Measurements from ENCODE around the gene PELI1.
"Not testable (repeated sequence)": the region's sequence is repeated elsewhere in the genome, so short reads cannot be mapped to it uniquely, and the experiment has no call there.

Gene PELI1

GRCh38 chr2:64124571-64124970 lies 19.6 kb downstream of the PELI1 start:
- no peak for DNase-seq (ENCODE audit: insufficient read length, low spot score)
- FAIRE-seq = no peak

- no peak for DNase-seq (ENCODE audit: insufficient read length, low spot score)
- no peak for FAIRE-seq
These were observed 20.1 kb downstream of the PELI1 start for GRCh38 chr2:64124168-64124567.

GRCh38 chr2:64123740-64124139 lies 20.5 kb downstream of the PELI1 start:
- DNase-seq (ENCODE audit: insufficient read length, low spot score) (no peak), FAIRE-seq (no peak)

DNA sequence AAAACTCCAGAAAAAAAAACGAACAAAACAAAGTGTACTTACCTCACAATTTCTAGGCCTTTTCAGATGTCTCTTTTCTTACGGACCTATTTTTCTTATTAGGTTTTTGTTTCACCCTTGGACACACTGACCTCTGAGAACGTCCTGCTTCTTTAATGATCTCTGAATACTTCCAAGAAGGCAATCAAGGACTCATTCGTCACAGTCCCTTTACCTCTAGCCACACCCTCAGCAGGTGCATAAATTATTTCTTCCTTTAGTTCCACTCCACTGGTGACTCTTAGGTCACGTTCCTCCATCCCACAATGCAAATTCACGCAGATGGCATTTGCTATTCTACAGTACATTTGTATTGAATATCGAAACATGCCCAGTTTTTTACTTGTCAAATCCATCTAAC lies 21.9 kb downstream of the PELI1 start:
- no peak for DNase-seq (ENCODE audit: insufficient read length, low spot score)
- peak; percentile 84 for FAIRE-seq

GRCh38 chr2:64120928-64121327 lies 23.3 kb downstream of the PELI1 start:
- FAIRE-seq (peak; percentile 67), DNase-seq (ENCODE audit: insufficient read length, low spot score) (no peak)

DNA sequence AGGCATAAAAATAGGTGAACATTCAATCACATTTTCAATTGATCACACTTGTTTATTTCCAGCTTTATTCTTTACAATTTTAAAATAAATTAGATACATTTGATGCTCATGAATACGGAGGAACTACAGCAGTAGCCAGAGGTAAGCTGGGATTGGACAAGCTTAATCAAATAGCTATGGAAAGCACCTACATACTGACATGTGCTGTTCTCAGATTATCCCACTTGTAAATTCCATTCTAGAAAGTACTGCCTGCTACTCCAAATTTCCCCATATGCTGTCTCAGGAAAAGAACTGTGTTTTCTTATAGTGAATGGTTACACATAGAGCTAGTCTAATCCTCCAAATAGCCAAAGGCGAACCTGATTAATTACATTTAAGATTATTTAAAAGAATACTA lies 24.2 kb downstream of the PELI1 start:
- DNase-seq (ENCODE audit: insufficient read length, low spot score) (no peak), FAIRE-seq (peak; percentile 64)

- no peak for DNase-seq (ENCODE audit: insufficient read length, low spot score)
- FAIRE-seq = peak; percentile 33
These were observed 24.9 kb downstream of the PELI1 start for GRCh38 chr2:64119369-64119768.

- DNase-seq (ENCODE audit: insufficient read length, low spot score) (no peak), FAIRE-seq (peak; percentile 93)
These were observed 28.2 kb downstream of the PELI1 start for GRCh38 chr2:64115808-64116598.

GRCh38 chr2:64114912-64115277 lies 29.3 kb downstream of the PELI1 start:
- no peak for FAIRE-seq

GRCh38 chr2:64114063-64114911 lies 29.9 kb downstream of the PELI1 start:
- peak; percentile 94 for FAIRE-seq

More at GRCh38 chr2:64114912-64115277, 29.3 kb downstream of the PELI1 start:
- DNase-seq (ENCODE audit: insufficient read length, low spot score) = no peak

DNA sequence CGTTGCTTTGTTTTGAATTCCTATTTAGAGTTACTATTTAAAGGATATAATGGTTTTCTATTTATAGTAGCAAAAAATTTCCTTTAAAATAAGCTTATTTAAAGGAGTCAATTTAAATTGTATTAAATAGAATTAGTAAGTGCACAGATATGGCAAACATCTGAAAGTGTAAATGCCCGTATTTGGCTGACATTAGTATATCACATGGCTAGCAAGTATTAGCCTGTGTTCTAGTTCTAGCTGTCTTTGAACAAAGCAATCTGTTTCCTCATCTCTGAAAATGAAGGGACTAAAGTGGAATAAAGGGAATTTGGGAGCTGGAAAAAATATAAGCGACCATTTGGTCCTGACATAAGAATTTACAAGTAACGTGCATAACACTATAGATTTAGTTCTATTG lies 32.2 kb downstream of the PELI1 start:
- DNase-seq (ENCODE audit: insufficient read length, low spot score) (no peak), FAIRE-seq (no peak)

More at GRCh38 chr2:64114063-64114911, 29.9 kb downstream of the PELI1 start:
- no peak for DNase-seq (ENCODE audit: insufficient read length, low spot score)

- DNase-seq (ENCODE audit: insufficient read length, low spot score) (no peak), FAIRE-seq (no peak)
These were observed 32.8 kb downstream of the PELI1 start for GRCh38 chr2:64111426-64111825.

DNA sequence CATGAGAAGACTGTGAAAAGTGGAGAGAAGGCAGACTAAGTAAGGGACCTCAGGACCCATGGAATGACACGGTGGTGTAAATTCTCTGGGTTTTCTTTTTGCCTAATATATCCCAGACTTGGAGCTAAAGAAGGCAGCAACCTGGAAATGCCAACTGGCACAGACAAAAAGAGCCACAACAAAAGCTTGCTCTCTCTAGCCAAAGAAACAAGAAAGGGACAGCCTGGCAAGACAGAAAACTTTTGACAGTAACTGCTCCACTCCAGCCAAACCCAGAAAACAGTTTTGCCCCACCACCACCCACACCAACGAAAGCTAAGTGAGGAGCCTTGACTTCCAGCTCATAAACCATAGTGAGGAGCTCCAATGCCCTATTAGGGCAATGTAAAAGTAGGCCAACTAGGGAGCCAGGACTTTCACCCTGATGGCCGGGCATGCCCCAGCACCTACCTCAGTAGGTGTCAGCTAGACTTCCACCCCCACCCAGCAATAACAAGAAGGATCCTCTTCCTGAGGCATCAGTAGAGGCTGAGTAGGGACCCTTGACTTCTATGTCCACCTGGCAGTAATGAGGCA lies 35.5 kb downstream of the PELI1 start:
- FAIRE-seq = peak; percentile 77
- DNase-seq (ENCODE audit: insufficient read length, low spot score) = no peak

DNA sequence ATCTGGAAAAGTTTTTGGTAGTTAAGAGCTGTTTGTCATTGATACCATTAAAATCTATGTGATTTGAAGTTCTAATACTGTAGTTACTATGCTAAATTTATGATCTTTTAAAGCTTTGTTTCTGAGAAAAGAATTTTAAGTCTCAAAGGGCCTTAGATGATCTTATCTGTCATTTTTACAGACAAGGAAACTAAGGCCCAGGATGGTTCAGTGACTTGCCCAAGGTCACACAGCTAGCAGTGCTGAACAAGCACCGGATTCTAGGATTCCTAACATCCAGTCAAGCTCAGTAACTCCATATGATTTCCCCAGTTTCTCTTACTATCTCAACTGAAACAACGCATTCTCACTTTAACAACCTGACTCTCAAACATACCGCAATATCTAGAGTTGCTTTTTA lies 37.7 kb downstream of the PELI1 start:
- FAIRE-seq (no peak), DNase-seq (ENCODE audit: insufficient read length, low spot score) (no peak)

DNA sequence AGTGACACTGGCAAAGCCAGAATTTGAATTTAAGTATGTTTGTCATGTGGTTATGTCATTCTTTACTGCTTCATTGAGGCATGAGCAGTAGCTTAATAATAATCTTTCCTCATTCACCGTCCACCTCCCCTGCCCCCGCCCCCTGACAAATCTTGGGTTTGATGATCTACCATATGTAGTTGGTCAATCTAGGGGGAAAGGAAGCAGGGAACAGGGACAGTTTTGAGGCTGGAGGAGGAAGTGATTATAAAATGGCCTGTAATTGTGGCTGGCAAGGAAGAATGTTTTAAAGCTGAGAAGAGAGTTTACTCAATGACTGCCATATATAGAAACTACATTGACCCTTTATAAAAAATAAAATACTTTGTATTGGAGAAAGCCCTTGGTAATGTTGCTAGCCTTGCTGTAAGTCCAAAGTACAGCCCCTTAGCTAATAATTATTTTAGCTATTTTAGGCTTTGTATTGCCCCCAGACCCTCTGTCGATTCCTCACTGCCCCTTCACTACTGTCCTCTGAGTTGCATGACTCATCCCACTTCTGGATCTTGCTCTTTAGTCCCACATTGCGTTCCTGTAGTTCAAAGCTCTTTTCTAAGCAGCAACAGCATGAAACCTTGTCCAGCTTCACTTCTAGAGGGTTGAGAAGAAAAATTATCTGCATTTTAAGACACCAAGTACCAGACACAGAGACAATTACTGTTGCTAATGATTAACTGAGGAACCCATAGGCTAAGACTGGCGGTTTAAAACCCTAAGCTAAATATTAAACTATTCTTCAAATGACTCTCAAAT lies 38.4 kb downstream of the PELI1 start:
- FAIRE-seq = peak; percentile 98
- no peak for DNase-seq (ENCODE audit: insufficient read length, low spot score)

DNA sequence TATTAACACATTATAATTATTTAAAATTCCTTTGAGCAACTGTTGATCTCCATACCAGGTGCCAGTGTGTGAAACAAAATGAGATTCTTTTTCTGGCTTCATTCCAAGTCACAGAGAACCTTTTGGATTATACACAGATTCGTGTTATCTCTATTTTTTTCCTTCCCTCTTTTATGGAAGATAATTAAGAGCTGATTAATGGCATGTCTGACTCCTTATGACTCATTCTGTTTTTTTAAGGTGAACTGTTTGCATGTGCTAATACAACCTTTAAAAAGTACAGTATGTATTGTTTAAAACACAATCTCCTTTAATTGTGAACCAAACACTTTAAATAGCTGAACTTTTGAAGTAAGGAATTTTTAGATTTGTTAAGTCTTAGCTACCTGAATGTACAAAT lies 39.3 kb downstream of the PELI1 start:
- DNase-seq (ENCODE audit: insufficient read length, low spot score) (no peak), FAIRE-seq (peak; percentile 52)

DNA sequence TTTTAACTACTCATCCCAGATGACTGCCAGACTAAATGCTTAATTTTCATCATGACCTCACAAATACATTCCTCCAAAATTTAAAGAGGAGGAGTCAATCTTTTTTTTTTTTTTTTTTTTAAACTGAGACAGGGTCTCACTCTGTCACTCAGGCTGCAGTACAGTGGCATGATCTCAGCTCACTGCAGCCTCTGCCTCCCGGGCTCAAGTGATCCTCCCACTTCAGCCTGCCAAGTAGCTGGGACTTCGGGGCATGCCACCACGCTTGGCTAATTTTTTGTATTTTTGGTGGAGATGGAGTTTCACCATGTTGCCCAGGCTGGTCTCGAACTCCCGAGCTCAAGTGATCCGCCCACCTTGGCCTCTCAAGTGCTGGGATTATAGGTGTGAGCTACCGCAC lies 41.5 kb downstream of the PELI1 start:
- not testable (repeated sequence) for DNase-seq (ENCODE audit: insufficient read length, low spot score); FAIRE-seq

- FAIRE-seq (peak; percentile 93), DNase-seq (ENCODE audit: insufficient read length, low spot score) (no peak)
These were observed 43.1 kb downstream of the PELI1 start for GRCh38 chr2:64101141-64101591.

- not testable (repeated sequence) for DNase-seq (ENCODE audit: insufficient read length, low spot score)
- peak; percentile 64 for FAIRE-seq
These were observed 43.6 kb downstream of the PELI1 start for GRCh38 chr2:64100584-64100983.

DNA sequence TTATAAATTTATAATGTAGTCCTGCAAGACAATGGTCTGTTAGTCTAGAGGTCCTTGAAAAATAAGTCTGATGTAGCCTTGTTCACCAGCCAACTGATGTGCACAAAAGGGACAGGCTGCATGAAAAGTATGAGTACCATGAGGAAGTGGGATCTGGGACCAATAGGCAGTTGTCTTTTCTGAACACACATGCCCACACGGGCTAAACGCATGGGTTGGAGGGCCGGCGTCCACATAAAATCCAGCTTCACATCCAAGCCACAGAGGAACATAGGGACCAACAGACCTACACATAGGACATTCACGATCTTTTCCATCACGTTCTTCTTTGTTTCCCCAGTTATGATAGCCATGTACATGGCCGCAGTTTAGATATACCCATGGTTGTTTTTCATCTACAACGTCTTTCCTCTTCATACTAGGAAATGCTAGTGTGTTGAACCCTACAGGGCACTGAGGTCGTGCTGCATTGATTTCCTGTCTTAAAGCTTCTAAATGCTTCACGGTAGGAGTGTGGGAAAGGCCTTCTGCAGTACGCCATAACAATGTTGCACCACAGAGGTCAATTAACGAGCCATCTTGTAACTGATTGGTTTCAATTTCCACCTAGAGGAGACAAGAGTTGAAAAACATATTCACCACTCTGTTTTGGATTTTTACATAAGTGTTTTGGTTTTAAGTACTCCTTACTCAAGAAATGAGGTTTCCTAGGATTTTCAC lies 49.4 kb downstream of the PELI1 start:
- FAIRE-seq (peak; percentile 45), DNase-seq (ENCODE audit: insufficient read length, low spot score) (no peak)

Measured in GM19239 (cell line).